Mucosa of stomach (tissue), 1 donor: Measurements from ENCODE around the gene ZDHHC12.

Source experiments
- H3K27me3 ChIP-seq: one replicate; pipeline ENCODE4 v1.7.0; 2013; ENCODE audit warnings: mild to moderate bottlenecking, low read length; ENCODE audit not compliant: control insufficient read depth, insufficient read depth
- H3K36me3 ChIP-seq: one replicate; pipeline ENCODE4 v1.7.0; 2013; ENCODE audit warnings: low read length; ENCODE audit not compliant: control insufficient read depth, insufficient read depth
- H3K4me1 ChIP-seq: one replicate; pipeline ENCODE4 v1.7.0; 2013; ENCODE audit warnings: mild to moderate bottlenecking, low read length; ENCODE audit not compliant: control insufficient read depth, insufficient read depth
- H3K4me3 ChIP-seq: one replicate; pipeline ENCODE4 v1.7.0; 2013; ENCODE audit warnings: low read length
- H3K9ac ChIP-seq: one replicate; pipeline ENCODE4 v1.7.0; 2013; ENCODE audit warnings: mild to moderate bottlenecking, low read length, moderate library complexity
- H3K9me3 ChIP-seq: one replicate; pipeline ENCODE4 v1.7.0; 2013; ENCODE audit warnings: mild to moderate bottlenecking, low read length, moderate library complexity; ENCODE audit not compliant: control insufficient read depth
- donor health status: Pancreatic carcinoma.

Gene ZDHHC12

DNA sequence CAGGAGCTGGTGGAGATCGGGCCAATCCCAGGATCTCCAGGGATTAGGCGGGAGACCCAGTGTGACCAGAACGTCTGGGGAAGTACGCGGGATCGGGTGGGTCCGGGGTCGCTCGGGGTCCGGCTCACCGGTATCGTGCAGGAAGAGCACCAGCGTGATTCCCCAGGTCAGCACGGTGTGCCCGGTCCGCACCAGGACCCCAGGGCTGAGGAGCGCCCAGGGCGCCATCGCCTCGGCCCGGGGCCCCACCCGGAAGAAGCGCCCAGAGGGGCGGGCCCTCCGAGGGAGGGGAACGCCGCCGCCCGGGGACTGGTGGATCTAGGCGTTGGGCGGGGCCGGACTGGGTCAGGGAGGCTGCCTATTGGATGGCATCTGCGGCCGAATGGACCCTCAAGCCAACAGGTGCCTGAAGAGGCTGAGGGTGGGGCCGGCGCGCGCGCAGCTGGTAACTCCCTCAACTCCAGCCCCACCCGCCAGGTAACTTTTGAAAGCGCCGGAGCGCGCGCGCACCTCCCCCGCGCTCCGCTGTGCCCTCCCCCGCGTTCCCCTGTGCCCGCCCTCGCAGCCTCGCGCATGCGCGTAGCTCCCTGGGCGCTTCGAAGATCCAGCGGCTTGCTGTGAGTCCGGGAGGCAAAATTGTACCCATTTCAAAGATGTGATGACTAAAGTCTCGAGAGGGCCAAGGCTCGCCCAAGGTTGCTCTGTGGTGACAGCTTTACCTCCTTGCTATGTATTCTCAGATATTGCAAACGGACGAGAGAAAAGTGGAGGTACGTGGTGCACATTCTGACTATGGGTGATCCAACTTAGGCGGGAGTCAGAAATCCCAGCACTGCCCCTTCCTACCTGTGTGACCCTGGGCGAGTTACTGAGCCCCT is at the start of gene ZDHHC12:
Gene ZDHHC12, minus strand, starts transcription at position 262 of the 878 bp plus-strand sequence. Its CDS starts 34 bp downstream, at position 228.
- Histone ChIP-seq H3K27me3 (no peaks in the 10 kb centered on the region), H3K36me3 (no peaks in the 10 kb centered on the region), H3K4me1 (peaks cover 28% of the 10 kb centered on the region), H3K9me3 (no peaks in the 10 kb centered on the region), H3K9ac (peak within 1 kb of the TSS; percentile 80), H3K4me3 (peak within 1 kb of the TSS; percentile 64)

- peaks cover 14% of the 10 kb centered on the region for H3K4me1 ChIP-seq
- no peaks in the 10 kb centered on the region for H3K9me3 ChIP-seq
- no peaks in the 10 kb centered on the region for H3K27me3 ChIP-seq
- H3K4me3 ChIP-seq: no peak overlapping the region
- H3K9ac ChIP-seq: no peak overlapping the region
- H3K36me3 ChIP-seq: no peaks in the 10 kb centered on the region
These were observed 49.1 kb upstream of the ZDHHC12 start for GRCh38 chr9:128773049-128773448.

DNA sequence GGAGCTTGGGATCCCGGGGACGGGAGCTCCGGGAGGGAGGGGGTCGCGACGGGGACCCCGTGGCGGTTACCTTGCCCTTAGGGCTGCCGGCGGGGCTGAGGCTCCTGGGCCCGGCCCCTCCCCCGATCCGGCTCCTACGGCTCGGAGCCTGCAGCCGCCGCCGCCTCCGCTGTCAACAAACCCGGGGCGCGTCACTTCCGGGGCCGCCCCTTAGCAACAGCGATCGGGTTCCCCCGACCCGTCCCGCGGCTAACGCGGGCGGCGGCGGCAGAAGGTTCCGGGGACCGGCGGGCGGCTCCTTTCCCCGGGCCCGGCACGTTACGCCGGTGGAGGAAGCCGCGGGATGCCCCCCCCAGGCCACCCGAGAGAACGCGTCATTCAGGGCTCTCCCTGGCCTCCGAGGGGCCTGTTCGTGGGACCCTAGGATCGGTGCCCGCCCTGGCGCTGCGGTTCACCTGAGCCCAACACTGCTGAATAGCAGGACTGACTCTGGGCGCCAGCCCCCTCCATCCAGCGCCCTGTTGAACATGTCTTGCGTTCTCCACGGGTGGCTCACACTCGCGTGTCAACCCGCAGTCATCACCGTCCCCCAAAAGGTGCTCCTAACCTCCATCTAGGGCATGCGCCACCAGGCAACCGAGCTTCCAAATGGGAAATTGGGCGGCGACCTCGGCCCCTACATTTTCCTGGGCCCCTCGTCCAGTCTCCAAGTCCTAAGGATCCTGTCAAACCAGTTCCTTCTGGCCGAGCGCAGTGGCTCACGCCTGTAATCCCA is 48.0 kb upstream of the ZDHHC12 start, which contains the start of gene ZER1:
Gene ZER1, minus strand, starts transcription at position 183 of the 775 bp plus-strand sequence. CDS start 16,362 bp downstream, outside the sequence.
- H3K4me3 ChIP-seq: peak within 1 kb of the TSS; percentile 97
- H3K9ac ChIP-seq: peak within 1 kb of the TSS; percentile 98
- H3K4me1 ChIP-seq: peaks cover 14% of the 10 kb centered on the region
- no peaks in the 10 kb centered on the region for H3K9me3 ChIP-seq
- H3K36me3 ChIP-seq: peaks cover 6% of the 10 kb centered on the region
- no peaks in the 10 kb centered on the region for H3K27me3 ChIP-seq

DNA sequence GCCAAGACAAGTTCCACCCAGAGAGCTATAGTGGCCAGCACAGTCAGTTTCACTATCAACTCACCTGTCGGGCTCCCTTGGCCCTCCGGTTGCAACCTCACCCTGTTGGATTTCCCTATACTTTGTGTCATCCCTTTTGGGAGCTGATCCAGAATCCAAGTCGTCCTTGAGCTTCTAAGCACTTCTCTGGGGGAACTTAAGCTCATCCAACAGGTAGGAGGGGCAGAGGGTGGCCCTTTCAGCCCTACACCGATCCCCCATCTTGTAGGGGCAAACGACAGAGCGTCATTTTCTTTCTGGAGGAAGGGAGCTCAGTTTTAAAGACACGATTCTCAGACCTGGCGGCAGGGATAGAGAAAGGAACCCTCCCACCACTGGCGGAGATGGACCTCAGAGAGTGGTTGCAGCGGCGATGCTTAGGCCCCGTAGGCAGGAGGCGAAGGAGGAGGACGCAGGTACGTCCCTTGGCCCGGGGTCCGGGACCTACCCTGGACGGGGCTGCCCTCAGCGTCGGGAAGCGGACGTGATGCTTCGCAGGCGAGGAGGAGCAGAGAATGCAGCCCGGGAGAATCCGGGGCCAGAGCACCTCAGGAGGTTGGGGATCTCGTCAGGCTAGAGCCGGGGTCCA is 47.3 kb upstream of the ZDHHC12 start:
- Histone ChIP-seq H3K36me3 (peaks cover 6% of the 10 kb centered on the region), H3K9ac (peak overlapping the region; percentile 98), H3K4me1 (peaks cover 14% of the 10 kb centered on the region), H3K4me3 (peak overlapping the region; percentile 97), H3K9me3 (no peaks in the 10 kb centered on the region), H3K27me3 (no peaks in the 10 kb centered on the region)

- H3K4me3 ChIP-seq: peak overlapping the region; percentile 97
These were observed 46.5 kb upstream of the ZDHHC12 start for GRCh38 chr9:128770286-128771030.

GRCh38 chr9:128768606-128769005 is 44.7 kb upstream of the ZDHHC12 start:
- Histone ChIP-seq H3K9me3 (no peaks in the 10 kb centered on the region), H3K9ac (no peak overlapping the region), H3K4me3 (no peak overlapping the region), H3K36me3 (peaks cover 6% of the 10 kb centered on the region), H3K4me1 (peaks cover 14% of the 10 kb centered on the region), H3K27me3 (no peaks in the 10 kb centered on the region)

More at GRCh38 chr9:128770286-128771030, 46.5 kb upstream of the ZDHHC12 start:
- Histone ChIP-seq H3K27me3 (no peaks in the 10 kb centered on the region), H3K4me1 (peaks cover 14% of the 10 kb centered on the region), H3K9ac (peak overlapping the region; percentile 98), H3K9me3 (no peaks in the 10 kb centered on the region), H3K36me3 (peaks cover 6% of the 10 kb centered on the region)

- Histone ChIP-seq H3K27me3 (no peaks in the 10 kb centered on the region), H3K4me3 (no peak overlapping the region), H3K36me3 (peaks cover 6% of the 10 kb centered on the region), H3K4me1 (peaks cover 15% of the 10 kb centered on the region), H3K9ac (no peak overlapping the region), H3K9me3 (no peaks in the 10 kb centered on the region)
These were observed 41.6 kb upstream of the ZDHHC12 start for GRCh38 chr9:128765499-128765898.

DNA sequence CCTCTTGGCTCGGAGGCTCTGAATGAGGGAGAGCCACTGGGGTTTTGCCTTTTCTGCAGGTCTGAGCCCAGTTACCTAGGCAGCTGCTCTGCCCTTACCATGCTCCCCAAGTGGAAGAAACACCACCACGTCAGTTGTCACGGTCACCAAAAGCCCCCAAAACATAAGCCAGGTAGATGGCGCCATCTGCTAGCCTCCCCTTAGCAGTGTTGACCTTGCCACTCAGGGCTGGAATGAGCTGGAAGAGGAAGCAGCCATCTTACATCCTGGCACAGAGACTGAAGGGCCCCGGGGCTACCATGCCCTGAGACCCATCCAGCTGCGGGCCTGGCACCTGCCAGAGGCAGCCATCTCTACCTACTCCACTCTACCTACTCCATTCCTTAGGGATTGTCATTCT is 40.4 kb upstream of the ZDHHC12 start:
- Histone ChIP-seq H3K4me1 (peaks cover 8% of the 10 kb centered on the region), H3K36me3 (peaks cover 6% of the 10 kb centered on the region), H3K9ac (no peak overlapping the region), H3K4me3 (no peak overlapping the region), H3K9me3 (no peaks in the 10 kb centered on the region), H3K27me3 (no peaks in the 10 kb centered on the region)

DNA sequence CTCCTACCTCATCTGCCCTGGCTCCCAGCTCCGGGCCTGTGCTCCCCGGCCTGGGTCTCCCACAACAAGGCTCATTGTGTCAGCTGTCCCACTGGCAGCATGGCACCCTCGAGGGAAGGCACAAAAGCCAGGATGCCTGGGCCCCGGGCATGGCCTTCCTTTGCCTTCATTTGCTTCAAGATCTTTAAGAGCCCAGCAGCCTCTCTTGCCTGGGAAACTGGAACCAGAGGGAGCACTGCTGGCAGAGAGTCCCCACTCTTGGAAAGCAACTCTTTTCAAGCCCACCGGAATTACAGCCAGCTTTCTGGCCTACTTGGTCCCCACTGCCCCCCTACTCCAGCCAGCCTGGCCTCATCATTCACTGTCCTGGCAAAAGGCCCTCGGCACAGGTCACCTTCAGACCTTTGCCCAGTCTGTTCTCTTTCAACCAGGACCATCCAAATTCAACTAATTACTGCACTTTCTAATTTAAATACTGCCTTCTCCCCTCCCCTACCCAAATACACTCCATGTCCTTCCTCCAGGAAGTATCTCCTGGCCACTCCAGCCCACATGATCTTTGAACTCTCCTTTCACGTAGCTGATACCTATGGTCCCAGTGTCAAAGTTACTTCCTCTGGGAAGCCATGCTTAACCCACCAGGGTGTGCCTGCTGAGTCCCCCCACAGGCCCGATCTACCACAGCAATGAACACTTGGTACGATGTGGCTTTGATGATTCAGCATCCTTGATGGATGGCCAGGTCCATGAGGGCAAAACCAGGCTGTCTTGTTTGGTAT is 38.9 kb upstream of the ZDHHC12 start:
- no peak overlapping the region for H3K4me3 ChIP-seq
- H3K9me3 ChIP-seq: no peaks in the 10 kb centered on the region
- H3K27me3 ChIP-seq: no peaks in the 10 kb centered on the region
- H3K4me1 ChIP-seq: peaks cover 8% of the 10 kb centered on the region
- peaks cover 6% of the 10 kb centered on the region for H3K36me3 ChIP-seq
- peak overlapping the region; percentile 16 for H3K9ac ChIP-seq

DNA sequence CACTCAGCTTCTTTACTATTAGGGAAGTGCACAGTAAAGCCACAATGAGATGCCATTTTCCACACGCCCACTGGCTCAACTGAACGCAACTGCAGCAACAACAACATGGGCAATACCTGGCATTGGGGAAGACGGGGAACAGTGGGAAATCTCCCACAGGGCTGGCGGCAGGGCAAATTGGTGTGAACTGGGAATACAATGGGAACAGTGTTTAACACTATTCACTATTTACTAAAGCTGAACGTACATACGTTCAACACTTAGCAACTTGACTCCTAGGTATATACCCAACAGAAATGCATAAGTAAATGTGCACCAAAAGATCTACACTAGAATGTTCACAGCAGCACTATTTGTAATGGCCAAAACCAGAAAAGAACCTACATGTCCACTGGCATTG is 33.7 kb upstream of the ZDHHC12 start:
- Histone ChIP-seq H3K4me3 (no peak overlapping the region), H3K36me3 (peaks cover 7% of the 10 kb centered on the region), H3K4me1 (no peaks in the 10 kb centered on the region), H3K9me3 (no peaks in the 10 kb centered on the region), H3K27me3 (no peaks in the 10 kb centered on the region), H3K9ac (no peak overlapping the region)

DNA sequence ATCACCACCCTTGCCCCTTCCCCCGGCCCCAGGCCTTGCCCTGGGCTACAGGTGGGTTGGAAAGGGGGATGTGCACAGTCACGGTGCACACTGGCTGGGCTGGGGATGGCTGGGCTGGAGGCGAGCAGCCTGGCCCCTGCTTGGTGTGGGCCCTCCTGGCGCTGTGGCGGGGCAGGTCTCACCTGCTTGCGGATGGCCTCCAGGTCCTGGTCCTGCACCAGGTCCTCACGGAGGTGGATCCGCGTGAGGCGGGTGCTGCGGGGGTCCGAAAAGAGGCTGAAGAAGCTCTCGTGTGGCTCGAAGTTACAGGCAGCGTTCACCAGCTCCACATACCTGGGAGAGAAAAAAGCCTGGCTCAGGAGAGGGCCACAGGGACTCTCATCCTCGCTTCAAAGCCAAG is 29.7 kb upstream of the ZDHHC12 start:
- no peak overlapping the region for H3K9ac ChIP-seq
- H3K36me3 ChIP-seq: peaks cover 10% of the 10 kb centered on the region
- H3K4me1 ChIP-seq: no peaks in the 10 kb centered on the region

More for the DNA sequence above, 29.7 kb upstream of the ZDHHC12 start:
- no peak overlapping the region for H3K4me3 ChIP-seq
- no peaks in the 10 kb centered on the region for H3K9me3 ChIP-seq
- no peaks in the 10 kb centered on the region for H3K27me3 ChIP-seq
